Peyer's patch (tissue), 4 donors: ENCODE results near the gene SLC4A2. TPM values are rescaled to one million over a fixed set of nuclear protein-coding genes. Genes with fewer than 3 reads are reported as not detected.

Experiments used
- DNase-seq, 3 donors: peaks; one replicate each; pipeline ENCODE4 v3.0.0-alpha.2; 2017 to 2019
- H3K27ac ChIP-seq, 4 donors: fragments of 200-600 bp; sonication (generic); one replicate each; pipeline ENCODE4 v1.5.1; 2016 to 2019
- H3K27me3 ChIP-seq, 2 donors: fragments of 200-600 bp; sonication (generic); one replicate each; pipeline ENCODE4 v1.5.1; 2019
- H3K36me3 ChIP-seq, 3 donors: fragments of 200-600 bp; sonication (generic); one replicate each; pipeline ENCODE4 v1.5.1; 2016 to 2019
- H3K4me1 ChIP-seq, 4 donors: fragments of 200-600 bp; sonication (generic); one replicate each; pipeline ENCODE4 v1.5.1; 2016 to 2019
- H3K4me3 ChIP-seq, 4 donors: fragments of 200-600 bp; sonication (generic); 1 replicate in 3 of 4; 2 replicates in 1 of 4; pipeline ENCODE4 v1.5.1; 2016 to 2019; ENCODE audit warnings: mild to moderate bottlenecking in 1 of 4
- H3K9me3 ChIP-seq, 4 donors: fragments of 200-600 bp; sonication (generic); one replicate each; pipeline ENCODE4 v1.5.1; 2016 to 2019; ENCODE audit warnings: mild to moderate bottlenecking in 1 of 4
- POLR2A ChIP-seq, 2 donors: fragments of 450-650 bp; IDR thresholded peaks; one replicate each; pipeline ENCODE4 v1.5.1; 2017; ENCODE audit warnings: antibody characterized with exemption in 2 of 2, mild to moderate bottlenecking in 2 of 2, moderate library complexity in 2 of 2
- total RNA-seq, 4 donors: library from RNA; depleted of rRNA; stranded (reverse); fragments of >200 nt; gene quantifications; one replicate each; pipeline ENCODE4 v1.1.0, GENCODE V29; 2016
- TF ChIP-seq, protein P1 (sequence below), 6 experiments: fragments of 450-650 bp in 4 of 6; fragments of 200-600 bp in 2 of 6; sonication (generic) in 1 of 6; IDR thresholded peaks; one replicate each; pipeline ENCODE4 v1.5.1; 2017 to 2019; ENCODE audit warnings: antibody characterized with exemption in 6 of 6, mild to moderate bottlenecking in 3 of 6, moderate library complexity in 1 of 6

SLC4A2 gene
- total RNA-seq, 4 donors from 2014 or later: 101 to 143 (median 121) TPM

GRCh38 chr7:151032936-151033863 is 26.2 kb upstream of the SLC4A2 start:
- Histone ChIP-seq H3K4me3 (no peak overlapping the region), H3K4me1 (peaks cover 0 to 5% (median 3%) of the 10 kb centered on the region in 4 donors), H3K36me3 (peaks cover 0 to 35% (median 0%) of the 10 kb centered on the region in 3 donors), H3K27ac (no peak overlapping the region), H3K27me3 (no peaks in the 10 kb centered on the region), H3K9me3 (no peaks in the 10 kb centered on the region)
- no peak for DNase-seq
- no peak for TF ChIP-seq POLR2A (IDR thresholded peaks at IDR 0.05)
- TF ChIP-seq, protein P1, sequence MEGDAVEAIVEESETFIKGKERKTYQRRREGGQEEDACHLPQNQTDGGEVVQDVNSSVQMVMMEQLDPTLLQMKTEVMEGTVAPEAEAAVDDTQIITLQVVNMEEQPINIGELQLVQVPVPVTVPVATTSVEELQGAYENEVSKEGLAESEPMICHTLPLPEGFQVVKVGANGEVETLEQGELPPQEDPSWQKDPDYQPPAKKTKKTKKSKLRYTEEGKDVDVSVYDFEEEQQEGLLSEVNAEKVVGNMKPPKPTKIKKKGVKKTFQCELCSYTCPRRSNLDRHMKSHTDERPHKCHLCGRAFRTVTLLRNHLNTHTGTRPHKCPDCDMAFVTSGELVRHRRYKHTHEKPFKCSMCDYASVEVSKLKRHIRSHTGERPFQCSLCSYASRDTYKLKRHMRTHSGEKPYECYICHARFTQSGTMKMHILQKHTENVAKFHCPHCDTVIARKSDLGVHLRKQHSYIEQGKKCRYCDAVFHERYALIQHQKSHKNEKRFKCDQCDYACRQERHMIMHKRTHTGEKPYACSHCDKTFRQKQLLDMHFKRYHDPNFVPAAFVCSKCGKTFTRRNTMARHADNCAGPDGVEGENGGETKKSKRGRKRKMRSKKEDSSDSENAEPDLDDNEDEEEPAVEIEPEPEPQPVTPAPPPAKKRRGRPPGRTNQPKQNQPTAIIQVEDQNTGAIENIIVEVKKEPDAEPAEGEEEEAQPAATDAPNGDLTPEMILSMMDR (IDR thresholded peaks at IDR 0.05): no peak

GRCh38 chr7:151033864-151034249 is 25.5 kb upstream of the SLC4A2 start:
- H3K4me3 ChIP-seq: no peak overlapping the region
- H3K36me3 ChIP-seq: peaks cover 0 to 35% (median 0%) of the 10 kb centered on the region in 3 donors
- peaks cover under 1 to 5% (median 3%) of the 10 kb centered on the region in 4 donors for H3K4me1 ChIP-seq
- TF ChIP-seq POLR2A (IDR thresholded peaks at IDR 0.05): no peak
- TF ChIP-seq, protein P1 (IDR thresholded peaks at IDR 0.05): no peak
- no peaks in the 10 kb centered on the region for H3K9me3 ChIP-seq
- H3K27ac ChIP-seq: no peak overlapping the region
- no peaks in the 10 kb centered on the region for H3K27me3 ChIP-seq
- no peak for DNase-seq

DNA sequence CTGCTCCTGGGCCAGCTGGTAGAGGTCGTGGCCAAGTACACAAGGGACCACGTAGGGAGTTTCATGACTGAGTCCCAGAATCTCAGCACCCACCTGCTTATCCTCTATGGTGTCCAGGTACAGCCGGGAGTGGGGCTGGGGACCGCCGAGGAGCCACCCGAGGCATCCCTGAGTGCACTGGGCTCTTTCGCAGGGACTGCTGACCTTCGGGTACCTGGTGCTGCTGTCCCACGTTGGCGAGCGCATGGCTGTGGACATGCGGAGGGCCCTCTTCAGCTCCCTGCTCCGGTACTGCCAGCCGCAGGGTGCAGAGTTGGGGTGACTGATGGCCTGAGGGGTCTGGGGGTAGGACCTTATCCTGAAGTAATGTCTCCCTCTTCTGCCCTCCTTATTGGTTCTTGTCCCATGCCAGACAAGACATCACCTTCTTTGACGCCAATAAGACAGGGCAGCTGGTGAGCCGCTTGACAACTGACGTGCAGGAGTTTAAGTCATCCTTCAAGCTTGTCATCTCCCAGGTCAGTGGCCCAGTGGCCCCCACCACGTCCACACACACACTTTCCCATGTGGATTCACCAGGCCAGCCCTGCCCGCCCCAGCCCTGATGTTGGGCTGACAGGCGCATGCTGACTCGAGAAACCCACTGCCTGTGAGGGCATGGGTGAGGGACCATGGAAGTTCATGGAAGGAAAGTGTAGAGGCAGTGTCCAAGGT is 24.9 kb upstream of the SLC4A2 start:
- Histone ChIP-seq H3K4me1 (peaks cover 0 to 8% (median 3%) of the 10 kb centered on the region in 4 donors), H3K36me3 (peaks cover 0 to 35% (median 0%) of the 10 kb centered on the region in 3 donors), H3K27me3 (no peaks in the 10 kb centered on the region), H3K27ac (no peak overlapping the region), H3K9me3 (no peaks in the 10 kb centered on the region), H3K4me3 (no peak overlapping the region)
- no peak for DNase-seq
- TF ChIP-seq POLR2A (IDR thresholded peaks at IDR 0.05): no peak
- TF ChIP-seq, protein P1 (IDR thresholded peaks at IDR 0.05): no peak

DNA sequence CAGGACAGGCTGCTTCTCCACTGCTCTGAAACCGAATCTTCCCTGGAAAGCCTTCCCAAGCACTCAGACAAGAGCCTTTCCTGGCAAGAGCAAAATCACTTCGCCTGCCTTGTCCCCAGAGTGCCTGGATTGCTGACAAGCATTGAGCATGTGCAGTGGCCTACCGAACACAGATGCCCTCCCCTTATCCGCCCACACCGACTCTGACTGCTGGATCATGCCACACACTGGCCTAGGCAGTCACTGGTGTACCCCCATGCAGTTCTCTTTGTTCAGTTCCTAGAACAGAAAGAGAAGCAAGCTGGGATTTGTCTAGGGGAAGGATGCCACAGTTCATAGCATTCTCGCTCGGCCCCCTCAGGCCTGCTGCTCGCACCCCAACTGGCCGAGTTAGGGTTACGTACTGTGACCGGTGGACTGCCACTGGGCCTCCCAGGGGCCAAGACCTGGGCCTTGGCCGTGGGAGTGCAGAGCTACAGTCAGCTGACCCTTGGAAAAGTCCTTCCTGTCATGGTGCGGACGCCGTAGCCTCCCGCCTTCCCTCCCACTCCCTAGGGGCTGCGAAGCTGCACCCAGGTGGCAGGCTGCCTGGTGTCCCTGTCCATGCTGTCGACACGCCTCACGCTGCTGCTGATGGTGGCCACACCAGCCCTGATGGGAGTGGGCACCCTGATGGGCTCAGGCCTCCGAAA is 24.2 kb upstream of the SLC4A2 start:
- Histone ChIP-seq H3K36me3 (peaks cover 0 to 35% (median 0%) of the 10 kb centered on the region in 3 donors), H3K4me1 (peaks cover 0 to 13% (median 5%) of the 10 kb centered on the region in 4 donors)

DNA sequence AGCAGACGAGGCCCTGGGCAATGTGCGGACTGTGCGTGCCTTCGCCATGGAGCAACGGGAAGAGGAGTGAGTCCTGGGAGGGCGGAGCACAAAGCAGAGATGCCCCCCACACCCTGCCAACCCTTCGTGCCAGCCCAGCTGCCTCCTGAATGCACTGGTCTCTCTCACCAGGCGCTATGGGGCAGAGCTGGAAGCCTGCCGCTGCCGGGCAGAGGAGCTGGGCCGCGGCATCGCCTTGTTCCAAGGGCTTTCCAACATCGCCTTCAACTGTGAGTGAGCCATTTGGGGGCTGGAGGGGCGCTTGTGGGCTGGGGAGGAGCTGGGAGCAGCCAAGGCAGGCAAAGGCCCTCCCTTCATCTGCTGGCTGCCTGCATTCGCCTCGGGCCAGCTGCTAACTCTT is 23.5 kb upstream of the SLC4A2 start:
- DNase-seq: no peak
- Histone ChIP-seq H3K36me3 (peaks cover 0 to 35% (median 0%) of the 10 kb centered on the region in 3 donors), H3K27ac (no peak overlapping the region), H3K4me3 (no peak overlapping the region), H3K27me3 (no peaks in the 10 kb centered on the region), H3K4me1 (peaks cover 0 to 13% (median 5%) of the 10 kb centered on the region in 4 donors), H3K9me3 (no peaks in the 10 kb centered on the region)
- TF ChIP-seq POLR2A (IDR thresholded peaks at IDR 0.05): no peak
- TF ChIP-seq, protein P1 (IDR thresholded peaks at IDR 0.05): no peak

More for the DNA sequence above, 24.2 kb upstream of the SLC4A2 start:
- H3K9me3 ChIP-seq: no peaks in the 10 kb centered on the region
- DNase-seq: no peak
- H3K27me3 ChIP-seq: no peaks in the 10 kb centered on the region
- H3K4me3 ChIP-seq: no peak overlapping the region
- no peak overlapping the region for H3K27ac ChIP-seq
- no peak for TF ChIP-seq POLR2A (IDR thresholded peaks at IDR 0.05)
